Measurements from ENCODE around the gene LRRC72.

GRCh38 chr7:16524332-16524731 lies 2.3 kb upstream of the LRRC72 start:
- TF ChIP-seq, protein P1, sequence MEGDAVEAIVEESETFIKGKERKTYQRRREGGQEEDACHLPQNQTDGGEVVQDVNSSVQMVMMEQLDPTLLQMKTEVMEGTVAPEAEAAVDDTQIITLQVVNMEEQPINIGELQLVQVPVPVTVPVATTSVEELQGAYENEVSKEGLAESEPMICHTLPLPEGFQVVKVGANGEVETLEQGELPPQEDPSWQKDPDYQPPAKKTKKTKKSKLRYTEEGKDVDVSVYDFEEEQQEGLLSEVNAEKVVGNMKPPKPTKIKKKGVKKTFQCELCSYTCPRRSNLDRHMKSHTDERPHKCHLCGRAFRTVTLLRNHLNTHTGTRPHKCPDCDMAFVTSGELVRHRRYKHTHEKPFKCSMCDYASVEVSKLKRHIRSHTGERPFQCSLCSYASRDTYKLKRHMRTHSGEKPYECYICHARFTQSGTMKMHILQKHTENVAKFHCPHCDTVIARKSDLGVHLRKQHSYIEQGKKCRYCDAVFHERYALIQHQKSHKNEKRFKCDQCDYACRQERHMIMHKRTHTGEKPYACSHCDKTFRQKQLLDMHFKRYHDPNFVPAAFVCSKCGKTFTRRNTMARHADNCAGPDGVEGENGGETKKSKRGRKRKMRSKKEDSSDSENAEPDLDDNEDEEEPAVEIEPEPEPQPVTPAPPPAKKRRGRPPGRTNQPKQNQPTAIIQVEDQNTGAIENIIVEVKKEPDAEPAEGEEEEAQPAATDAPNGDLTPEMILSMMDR (conservative IDR thresholded peaks at IDR 0.05) = no peak
- TF ChIP-seq ZFX (IDR thresholded peaks at IDR 0.05) = no peak

Data from C4-2B (cell line).